HL-60/S4 treated with retinoic acid at 250 ng/mL for 4 days and 3 days (cell line): ENCODE data around the gene OR4N5.

ENCODE experiments used
- in situ Hi-C: fragments of 300-500 bp; cut with MboI; formaldehyde crosslinking; loops from 2 replicates; pipeline ENCODE4 v1.7.0; 2022; ENCODE audit warnings: low sequenced_read_pairs

The OR4N5 gene

GRCh38 chr14:20194101-20194500 is 55.5 kb downstream of the OR4N5 start:
- in situ Hi-C loops = no loop called here
